Measurements from ENCODE around the gene MADD. TPM values are rescaled to one million over a fixed set of nuclear protein-coding genes. Genes with fewer than 3 reads are reported as not detected.

The MADD gene
- 100 to 1,000 TPM in 1 of 2 experiments, 10 to 100 TPM in 1; 99.4 to 107 TPM for total RNA-seq

DNA sequence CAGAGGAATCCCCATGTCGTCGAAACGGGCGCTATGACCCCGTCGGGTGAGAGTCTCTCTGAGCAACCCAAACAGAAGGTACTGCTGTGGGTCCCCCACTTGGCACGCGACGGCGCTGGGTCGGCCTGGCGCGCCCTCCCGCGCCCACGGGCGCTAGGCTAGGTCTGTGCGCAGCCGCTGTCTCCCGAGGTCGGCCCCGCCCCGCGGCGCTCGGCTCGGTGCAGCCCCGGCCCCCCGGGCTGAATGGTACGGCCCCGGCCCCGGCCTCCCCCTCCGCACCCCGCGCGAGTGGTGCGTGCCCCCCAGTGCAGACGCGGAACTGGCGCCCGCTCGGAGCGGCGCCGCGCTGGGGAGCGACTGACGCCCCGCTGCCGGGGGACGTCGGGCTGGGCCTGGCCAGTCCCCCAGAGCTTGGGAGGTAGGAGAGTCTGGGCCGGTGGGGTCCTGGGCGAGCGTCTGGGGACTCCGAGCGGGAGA lies at the start of gene MADD:
Gene MADD (plus strand): TSS at position 305 of the 477 bp plus-strand sequence.
- H3K36me3 Mint-ChIP-seq (ENCODE audit: low read depth) = peaks cover 25% of the 10 kb centered on the region
- DNase-seq = peak; percentile 91
- H3K27me3 Mint-ChIP-seq = no peaks in the 10 kb centered on the region
- peak within 1 kb of the TSS; percentile 76 for H3K4me3 Mint-ChIP-seq
- CTCF ChIA-PET = interaction anchor here (1.8 to 1.9 kb wide), 2 partner anchors 35 to 55 kb away, joined by 5 to 9 read pairs; partner anchors contain the start of gene DDB2
- POLR2A ChIA-PET = interaction anchor here (0.7 to 4.4 kb wide), 10 partner anchors 11 to 184 kb away, joined by 3 to 63 read pairs (median 8); partner anchors contain the start of genes ACP2, DDB2, NR1H3 and PSMC3
- H3K9me3 Mint-ChIP-seq = no peaks in the 10 kb centered on the region
- H3K4me1 Mint-ChIP-seq = peaks cover 54% of the 10 kb centered on the region
- peak within 1 kb of the TSS; percentile 97 for H3K27ac Mint-ChIP-seq

GRCh38 chr11:47220401-47220821 lies 49.5 kb upstream of the MADD start:
- Mint-ChIP-seq H3K36me3 (ENCODE audit: low read depth) (peaks cover 65% of the 10 kb centered on the region), H3K4me3 (no peak overlapping the region)
- POLR2A ChIA-PET = interaction anchor here (0.8 to 7.1 kb wide), 5 partner anchors 8 to 50 kb away, joined by 3 to 124 read pairs (median 5); partner anchors contain the start of genes ARFGAP2 and MADD

DNA sequence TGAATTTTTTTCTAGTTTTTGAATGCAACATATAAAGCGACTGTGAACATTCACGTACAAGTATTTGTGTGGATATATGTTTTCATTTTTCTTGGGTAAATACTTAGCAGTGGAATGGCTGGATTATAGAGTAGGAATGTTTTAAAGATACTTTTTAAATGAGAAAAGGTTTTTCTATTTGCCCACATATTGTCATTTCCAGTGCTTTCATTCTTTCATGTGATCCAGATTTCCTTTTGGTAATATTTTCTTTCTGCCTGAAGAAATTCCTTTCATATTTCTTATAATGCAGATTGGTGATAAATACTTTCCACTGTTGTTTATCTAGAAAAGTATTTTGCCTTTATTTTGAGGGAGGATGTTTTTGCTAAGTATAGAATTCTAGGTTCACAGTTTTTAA lies 47.2 kb upstream of the MADD start:
- Mint-ChIP-seq H3K27me3 (no peaks in the 10 kb centered on the region), H3K9me3 (no peaks in the 10 kb centered on the region), H3K4me1 (peaks cover 52% of the 10 kb centered on the region), H3K36me3 (ENCODE audit: low read depth) (peaks cover 66% of the 10 kb centered on the region), H3K27ac (peak overlapping the region; percentile 58), H3K4me3 (no peak overlapping the region)
- no peak for DNase-seq
- ChIA-PET CTCF (no interaction called here), POLR2A (no interaction called here)

More at GRCh38 chr11:47220401-47220821, 49.5 kb upstream of the MADD start:
- Mint-ChIP-seq H3K9me3 (no peaks in the 10 kb centered on the region), H3K27me3 (no peaks in the 10 kb centered on the region), H3K27ac (peak overlapping the region; percentile 19), H3K4me1 (peaks cover 52% of the 10 kb centered on the region)
- DNase-seq = no peak
- CTCF ChIA-PET = no interaction called here

DNA sequence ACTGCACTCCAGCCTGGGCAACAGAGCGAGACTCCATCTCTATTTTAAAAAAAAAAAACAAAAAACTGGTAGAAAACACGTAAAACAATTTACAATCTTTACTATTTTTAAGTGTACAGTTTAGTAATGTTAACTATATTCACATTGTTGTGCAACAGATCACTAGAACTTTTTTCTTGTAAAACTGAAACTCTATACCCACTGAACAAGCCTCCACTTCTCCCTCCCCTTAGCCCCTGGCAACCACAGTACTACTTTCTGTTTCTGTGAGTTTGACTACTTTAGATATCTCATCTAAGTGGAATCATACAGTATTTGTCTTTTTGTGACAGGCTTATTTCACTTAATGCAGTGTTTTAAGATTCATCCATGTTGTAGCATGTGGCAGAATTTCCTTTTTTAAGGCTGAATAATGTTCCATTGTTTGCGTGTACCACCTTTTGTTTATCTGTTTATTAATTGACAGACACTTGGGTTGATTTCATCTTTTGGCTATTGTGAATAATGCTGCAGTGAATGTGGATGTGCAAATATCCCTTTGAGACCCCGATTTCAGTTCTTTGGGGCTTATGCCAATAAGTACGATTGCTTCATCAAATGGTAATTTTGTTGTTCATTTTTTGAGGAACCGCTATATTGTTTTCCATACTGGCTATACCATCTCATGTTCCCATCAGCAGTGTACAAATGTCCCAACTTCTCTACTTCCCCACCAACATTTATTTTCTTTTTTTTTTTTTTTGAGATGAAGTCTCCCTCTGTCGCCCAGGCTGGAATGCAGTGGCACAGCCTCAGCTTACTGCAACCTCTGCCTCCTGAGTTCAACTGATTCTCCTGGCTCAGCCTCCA lies 44.2 kb upstream of the MADD start:
- peaks cover 37% of the 10 kb centered on the region for H3K4me1 Mint-ChIP-seq

DNA sequence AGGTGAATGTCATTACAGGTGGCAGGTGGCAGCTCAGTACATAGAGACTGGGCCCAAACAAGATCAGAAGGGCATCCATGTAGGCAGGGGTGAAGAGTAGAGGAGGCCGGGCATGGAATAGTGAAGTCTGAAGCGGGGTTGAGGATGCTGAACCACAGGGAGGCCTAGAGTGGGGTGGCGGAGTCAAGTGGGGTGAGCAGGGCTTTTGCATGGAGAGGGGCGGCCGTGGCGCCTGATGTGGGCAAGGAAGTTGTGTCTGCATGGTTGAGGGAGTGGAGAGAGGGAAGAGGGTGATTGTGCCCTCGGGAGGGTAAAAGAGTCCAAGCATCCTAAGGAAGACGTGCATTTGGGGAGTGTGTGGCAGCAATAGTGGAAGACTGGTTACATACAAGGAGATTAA lies 40.8 kb upstream of the MADD start:
- POLR2A ChIA-PET = interaction anchor here (0.7 to 17.4 kb wide), 5 partner anchors 10 to 94 kb away, joined by 3 to 161 read pairs (median 4); partner anchors contain the start of gene DDB2
- no peaks in the 10 kb centered on the region for H3K27me3 Mint-ChIP-seq
- H3K9me3 Mint-ChIP-seq = no peaks in the 10 kb centered on the region
- no peak overlapping the region for H3K4me3 Mint-ChIP-seq
- peak overlapping the region; percentile 47 for H3K27ac Mint-ChIP-seq
- peaks cover 32% of the 10 kb centered on the region for H3K4me1 Mint-ChIP-seq
- CTCF ChIA-PET = interaction anchor here (1.2 to 2.7 kb wide), 3 partner anchors 14 to 34 kb away, joined by 3 to 8 read pairs (median 3); no protein-coding TSS in a partner anchor
- peaks cover 63% of the 10 kb centered on the region for H3K36me3 Mint-ChIP-seq (ENCODE audit: low read depth)
- DNase-seq = no peak

More for the DNA sequence above, 44.2 kb upstream of the MADD start:
- POLR2A ChIA-PET = interaction anchor here (1.0 to 17.4 kb wide), 3 partner anchors 10 to 39 kb away, joined by 4 to 161 read pairs (median 6); partner anchors contain the start of genes DDB2 and PACSIN3
- H3K9me3 Mint-ChIP-seq = no peaks in the 10 kb centered on the region
- H3K27ac Mint-ChIP-seq = peak overlapping the region; percentile 66
- DNase-seq = peak; percentile 37
- peaks cover 64% of the 10 kb centered on the region for H3K36me3 Mint-ChIP-seq (ENCODE audit: low read depth)
- CTCF ChIA-PET = interaction anchor here (0.6 to 2.4 kb wide), 2 partner anchors 47 to 171 kb away, joined by 3 to 7 read pairs; no protein-coding TSS in a partner anchor
- no peak overlapping the region for H3K4me3 Mint-ChIP-seq
- H3K27me3 Mint-ChIP-seq = no peaks in the 10 kb centered on the region

- peaks cover 66% of the 10 kb centered on the region for H3K36me3 Mint-ChIP-seq (ENCODE audit: low read depth)
- ChIA-PET CTCF (interaction anchor here (1.0 to 4.9 kb wide), 7 partner anchors 15 to 179 kb away, joined by 3 to 25 read pairs (median 3); partner anchors contain the start of genes ACP2 and DDB2), POLR2A (interaction anchor here (1.1 to 17.4 kb wide), 7 partner anchors 10 to 93 kb away, joined by 3 to 161 read pairs (median 4); partner anchors contain the start of genes ACP2, DDB2 and MADD)
- no peak for DNase-seq
- no peaks in the 10 kb centered on the region for H3K9me3 Mint-ChIP-seq
- H3K27me3 Mint-ChIP-seq = no peaks in the 10 kb centered on the region
- peaks cover 29% of the 10 kb centered on the region for H3K4me1 Mint-ChIP-seq
- H3K27ac Mint-ChIP-seq = no peak overlapping the region
- no peak overlapping the region for H3K4me3 Mint-ChIP-seq
These were observed 36.9 kb upstream of the MADD start for GRCh38 chr11:47233051-47233450.

- POLR2A ChIA-PET = interaction anchor here (1.0 to 17.4 kb wide), 11 partner anchors 8 to 94 kb away, joined by 3 to 161 read pairs (median 5); partner anchors contain the start of genes ACP2, DDB2 and MADD
- Mint-ChIP-seq H3K4me1 (peaks cover 26% of the 10 kb centered on the region), H3K27ac (peak overlapping the region; percentile 77), H3K4me3 (no peak overlapping the region), H3K36me3 (ENCODE audit: low read depth) (peaks cover 67% of the 10 kb centered on the region), H3K9me3 (no peaks in the 10 kb centered on the region), H3K27me3 (no peaks in the 10 kb centered on the region)
- CTCF ChIA-PET = interaction anchor here (0.7 to 4.9 kb wide), 10 partner anchors 10 to 178 kb away, joined by 3 to 25 read pairs (median 3); partner anchors contain the start of genes ACP2, DDB2 and MADD
- no peak for DNase-seq
These were observed 35.8 kb upstream of the MADD start for GRCh38 chr11:47233989-47234668.

DNA sequence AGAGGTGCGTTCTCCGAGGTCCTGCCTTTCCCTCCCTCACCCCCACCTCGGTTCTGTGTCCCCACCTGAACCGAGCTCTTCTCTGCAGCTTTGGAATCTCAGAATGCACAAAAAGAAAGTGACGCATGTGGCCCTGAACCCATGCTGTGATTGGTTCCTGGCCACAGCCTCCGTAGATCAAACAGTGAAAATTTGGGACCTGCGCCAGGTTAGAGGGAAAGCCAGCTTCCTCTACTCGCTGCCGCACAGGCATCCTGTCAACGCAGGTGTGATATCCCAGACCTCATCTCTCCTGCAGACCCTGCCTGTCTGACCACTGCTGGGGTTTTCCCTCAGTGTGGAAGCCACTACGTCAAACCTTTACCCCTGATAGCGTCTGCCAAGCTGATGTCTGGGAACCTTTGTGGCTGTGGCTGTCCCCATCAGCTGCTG lies 35.2 kb upstream of the MADD start:
- Mint-ChIP-seq H3K4me1 (peaks cover 24% of the 10 kb centered on the region), H3K27ac (peak overlapping the region; percentile 77), H3K36me3 (ENCODE audit: low read depth) (peaks cover 69% of the 10 kb centered on the region), H3K9me3 (no peaks in the 10 kb centered on the region), H3K4me3 (peak overlapping the region; percentile 24), H3K27me3 (no peaks in the 10 kb centered on the region)
- DNase-seq = no peak
- POLR2A ChIA-PET = interaction anchor here (0.6 to 17.4 kb wide), 9 partner anchors 10 to 221 kb away, joined by 3 to 161 read pairs (median 5); partner anchors contain the start of genes ACP2, DDB2 and MADD
- CTCF ChIA-PET = interaction anchor here (0.7 to 4.9 kb wide), 5 partner anchors 11 to 36 kb away, joined by 3 to 25 read pairs (median 3); partner anchors contain the start of genes ACP2 and MADD

DNA sequence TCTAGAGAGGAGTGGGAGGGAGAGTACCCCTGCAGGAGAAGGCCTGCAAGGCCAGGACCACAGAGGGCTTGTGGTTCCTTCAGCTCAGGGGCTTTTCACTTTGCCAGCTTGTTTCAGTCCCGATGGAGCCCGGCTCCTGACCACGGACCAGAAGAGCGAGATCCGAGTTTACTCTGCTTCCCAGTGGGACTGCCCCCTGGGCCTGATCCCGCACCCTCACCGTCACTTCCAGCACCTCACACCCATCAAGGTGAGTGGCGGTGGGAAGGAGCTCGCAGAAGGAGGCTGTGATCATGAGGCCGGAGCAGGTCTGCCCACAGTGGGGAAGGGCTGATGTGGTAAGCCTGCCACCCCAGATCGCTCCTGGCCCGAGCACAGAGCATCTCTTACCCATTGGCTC lies 34.8 kb upstream of the MADD start:
- no peak overlapping the region for H3K4me3 Mint-ChIP-seq
- CTCF ChIA-PET = interaction anchor here (1.1 to 4.9 kb wide), 6 partner anchors 13 to 36 kb away, joined by 3 to 25 read pairs (median 4); partner anchors contain the start of genes ACP2, DDB2 and MADD
- H3K36me3 Mint-ChIP-seq (ENCODE audit: low read depth) = peaks cover 74% of the 10 kb centered on the region
- DNase-seq = no peak
- no peaks in the 10 kb centered on the region for H3K27me3 Mint-ChIP-seq
- POLR2A ChIA-PET = interaction anchor here (0.6 to 17.4 kb wide), 10 partner anchors 9 to 220 kb away, joined by 3 to 161 read pairs (median 4); partner anchors contain the start of genes ACP2, DDB2 and MADD
- H3K9me3 Mint-ChIP-seq = no peaks in the 10 kb centered on the region
- peak overlapping the region; percentile 77 for H3K27ac Mint-ChIP-seq
- H3K4me1 Mint-ChIP-seq = peaks cover 24% of the 10 kb centered on the region

- H3K4me3 Mint-ChIP-seq = no peak overlapping the region
- H3K9me3 Mint-ChIP-seq = no peaks in the 10 kb centered on the region
- POLR2A ChIA-PET = interaction anchor here (1.0 to 17.4 kb wide), 6 partner anchors 10 to 34 kb away, joined by 3 to 161 read pairs (median 4); partner anchors contain the start of genes ACP2 and DDB2
- H3K36me3 Mint-ChIP-seq (ENCODE audit: low read depth) = peaks cover 72% of the 10 kb centered on the region
- CTCF ChIA-PET = interaction anchor here (1.1 to 4.9 kb wide), 4 partner anchors 11 to 23 kb away, joined by 3 to 25 read pairs (median 4); partner anchors contain the start of genes ACP2 and DDB2
- H3K27ac Mint-ChIP-seq = peak overlapping the region; percentile 21
- H3K27me3 Mint-ChIP-seq = no peaks in the 10 kb centered on the region
- peaks cover 24% of the 10 kb centered on the region for H3K4me1 Mint-ChIP-seq
- no peak for DNase-seq
These were observed 33.5 kb upstream of the MADD start for GRCh38 chr11:47236482-47236881.

DNA sequence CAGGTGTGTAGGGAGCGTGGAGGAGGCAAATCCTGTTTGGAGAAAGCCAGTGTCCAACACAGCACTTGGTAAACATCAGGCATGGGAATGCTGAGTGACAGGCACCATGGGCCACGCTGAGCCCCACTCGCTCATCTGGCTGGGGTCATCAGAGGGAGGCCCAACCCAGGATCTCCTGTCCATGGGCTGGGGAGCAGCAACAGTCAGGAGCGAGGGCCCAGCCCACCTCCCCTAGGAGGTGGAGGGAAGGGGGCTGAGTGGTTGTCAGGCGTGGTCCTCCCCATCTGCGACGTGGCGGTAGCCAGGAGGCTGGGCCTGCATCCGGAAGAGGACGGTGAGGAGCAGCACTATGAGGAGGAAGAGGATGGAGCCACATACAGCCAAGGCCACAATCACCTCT lies 30.1 kb upstream of the MADD start:
- CTCF ChIA-PET = no interaction called here
- H3K4me1 Mint-ChIP-seq = peaks cover 13% of the 10 kb centered on the region
- no peak overlapping the region for H3K27ac Mint-ChIP-seq
- DNase-seq = no peak
- H3K9me3 Mint-ChIP-seq = no peaks in the 10 kb centered on the region
- peaks cover 81% of the 10 kb centered on the region for H3K36me3 Mint-ChIP-seq (ENCODE audit: low read depth)
- H3K27me3 Mint-ChIP-seq = no peaks in the 10 kb centered on the region
- H3K4me3 Mint-ChIP-seq = no peak overlapping the region
- POLR2A ChIA-PET = interaction anchor here (1.9 to 17.4 kb wide), 2 partner anchors 8 to 25 kb away, joined by 23 to 161 read pairs; partner anchors contain the start of genes ACP2 and DDB2

Measured in activated CD4-positive, alpha-beta memory T cell treated with anti-CD3 and anti-CD28 coated beads, Interleukin-2, amount 10 ng/mL, durations not matched to agents 7 days and 5 days (primary cell).